PC-9 (cell line): ENCODE measurements around the gene CARNS1.

Source experiments
- EZH2 ChIP-seq: fragments of 200-600 bp; sonication (generic); IDR thresholded peaks from 2 replicates; pipeline ENCODE4 v1.8.0; 2017; ENCODE audit warnings: antibody characterized with exemption, low read depth
- TF ChIP-seq, protein P1 (sequence below): fragments of 200-600 bp; sonication (generic); conservative IDR thresholded peaks from 2 replicates; pipeline ENCODE4 v1.6.1; 2017; ENCODE audit warnings: mixed run types, antibody characterized with exemption, mild to moderate bottlenecking, moderate library complexity

DNA sequence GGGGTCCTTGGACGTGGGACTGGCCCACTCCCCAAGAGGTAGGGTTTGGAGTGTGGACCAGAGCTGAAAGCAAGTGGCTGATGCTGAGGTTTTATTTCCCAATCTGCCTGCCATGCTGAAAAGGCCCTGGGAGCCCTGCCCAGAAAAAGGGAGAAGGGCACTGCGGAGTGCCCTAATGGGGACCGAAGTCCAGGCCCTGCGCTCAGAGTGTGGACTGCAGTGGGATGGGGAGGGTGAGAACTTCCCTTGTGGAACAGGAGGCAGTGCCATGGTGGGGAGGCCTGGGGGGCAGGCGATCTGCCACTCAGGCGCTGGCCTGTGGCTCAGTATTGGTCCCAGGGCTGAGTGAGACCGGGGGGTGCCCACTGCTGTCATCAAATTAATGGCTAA lies 32.7 kb downstream of the CARNS1 start:
- TF ChIP-seq, protein P1, sequence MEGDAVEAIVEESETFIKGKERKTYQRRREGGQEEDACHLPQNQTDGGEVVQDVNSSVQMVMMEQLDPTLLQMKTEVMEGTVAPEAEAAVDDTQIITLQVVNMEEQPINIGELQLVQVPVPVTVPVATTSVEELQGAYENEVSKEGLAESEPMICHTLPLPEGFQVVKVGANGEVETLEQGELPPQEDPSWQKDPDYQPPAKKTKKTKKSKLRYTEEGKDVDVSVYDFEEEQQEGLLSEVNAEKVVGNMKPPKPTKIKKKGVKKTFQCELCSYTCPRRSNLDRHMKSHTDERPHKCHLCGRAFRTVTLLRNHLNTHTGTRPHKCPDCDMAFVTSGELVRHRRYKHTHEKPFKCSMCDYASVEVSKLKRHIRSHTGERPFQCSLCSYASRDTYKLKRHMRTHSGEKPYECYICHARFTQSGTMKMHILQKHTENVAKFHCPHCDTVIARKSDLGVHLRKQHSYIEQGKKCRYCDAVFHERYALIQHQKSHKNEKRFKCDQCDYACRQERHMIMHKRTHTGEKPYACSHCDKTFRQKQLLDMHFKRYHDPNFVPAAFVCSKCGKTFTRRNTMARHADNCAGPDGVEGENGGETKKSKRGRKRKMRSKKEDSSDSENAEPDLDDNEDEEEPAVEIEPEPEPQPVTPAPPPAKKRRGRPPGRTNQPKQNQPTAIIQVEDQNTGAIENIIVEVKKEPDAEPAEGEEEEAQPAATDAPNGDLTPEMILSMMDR, result no peak
- no peak for TF ChIP-seq EZH2
